Left lung (tissue), 10 donors: ENCODE data around the gene SZT2. TPM values are rescaled to one million over a fixed set of nuclear protein-coding genes. Genes with fewer than 3 reads are reported as not detected.
A peak's percentile ranks its signal among the peaks of the same experiment; 100 is the strongest.
"Not testable (repeated sequence)": the region's sequence is repeated elsewhere in the genome, so short reads cannot be mapped to it uniquely, and the experiment has no call there.

Source experiments
- ATAC-seq: fragments of 200-7000 bp; cut with Tn5 transposase; one replicate; pipeline ENCODE4 v1.9.1; 2020; ENCODE audit warnings: moderate library complexity
- DNase-seq, 4 donors: peaks; one replicate each; pipeline ENCODE4 v3.0.0-alpha.2; 2013 to 2020
- H3K27ac ChIP-seq, 2 donors: fragments of 200-600 bp; sonication (generic) in 1 of 2; one replicate each; pipeline versions ENCODE4 v1.5.0 to v1.8.0; 2020 to 2021
- H3K27me3 ChIP-seq, 2 donors: fragments of 200-600 bp; sonication (generic) in 1 of 2; one replicate each; pipeline versions ENCODE4 v1.5.0 to v1.8.0; 2020 to 2021
- H3K36me3 ChIP-seq, 2 donors: fragments of 200-600 bp; sonication (generic) in 1 of 2; one replicate each; pipeline versions ENCODE4 v1.5.0 to v1.8.0; 2020 to 2021
- H3K4me1 ChIP-seq, 2 donors: fragments of 200-600 bp; one replicate each; pipeline ENCODE4 v1.8.0; 2021
- H3K4me3 ChIP-seq, 2 donors: fragments of 200-600 bp; sonication (generic) in 1 of 2; one replicate each; pipeline versions ENCODE4 v1.5.0 to v1.8.0; 2020 to 2021; ENCODE audit warnings: mild to moderate bottlenecking in 1 of 2
- H3K9me3 ChIP-seq, 2 donors: fragments of 200-600 bp; sonication (generic) in 1 of 2; one replicate each; pipeline versions ENCODE4 v1.5.0 to v1.8.0; 2020 to 2021
- CTCF ChIP-seq, 2 donors: fragments of 200-600 bp; sonication (generic) in 1 of 2; IDR thresholded peaks; one replicate each; pipeline versions ENCODE4 v1.5.0 to v1.8.0; 2021; ENCODE audit warnings: antibody characterized with exemption in 2 of 2
- intact Hi-C, 2 donors: fragments of 100-400 bp; cut with DNase I; formaldehyde crosslinking; loops; one replicate each; pipeline versions ENCODE4 v1.11.2 to v1.14.2; 2022
- polyA plus RNA-seq, 6 donors: library from polyadenylated mRNA; unstranded; fragments of 120-200 nt; gene quantifications; one replicate each; pipeline ENCODE4 v1.2.1, GENCODE V29; 2013; ENCODE audit not compliant: insufficient read length in 6 of 6
- total RNA-seq, 2 donors: library from RNA; stranded (reverse); fragmentation: NEBNext Ultra II Directional; extraction: Animal tissue kit (Norgen Biotek cat#: 25700); gene quantifications; one replicate each; pipeline ENCODE4 v1.2.1, GENCODE V29; 2021
- donor health status: DM: no; HTN: yes; CAD: no.
- donor health status: DM: no; HTN: no; CAD: no.

The SZT2 gene
- total and polyA plus RNA-seq, 8 donors, result 25.3 to 68.0 (median 33.1) TPM

DNA sequence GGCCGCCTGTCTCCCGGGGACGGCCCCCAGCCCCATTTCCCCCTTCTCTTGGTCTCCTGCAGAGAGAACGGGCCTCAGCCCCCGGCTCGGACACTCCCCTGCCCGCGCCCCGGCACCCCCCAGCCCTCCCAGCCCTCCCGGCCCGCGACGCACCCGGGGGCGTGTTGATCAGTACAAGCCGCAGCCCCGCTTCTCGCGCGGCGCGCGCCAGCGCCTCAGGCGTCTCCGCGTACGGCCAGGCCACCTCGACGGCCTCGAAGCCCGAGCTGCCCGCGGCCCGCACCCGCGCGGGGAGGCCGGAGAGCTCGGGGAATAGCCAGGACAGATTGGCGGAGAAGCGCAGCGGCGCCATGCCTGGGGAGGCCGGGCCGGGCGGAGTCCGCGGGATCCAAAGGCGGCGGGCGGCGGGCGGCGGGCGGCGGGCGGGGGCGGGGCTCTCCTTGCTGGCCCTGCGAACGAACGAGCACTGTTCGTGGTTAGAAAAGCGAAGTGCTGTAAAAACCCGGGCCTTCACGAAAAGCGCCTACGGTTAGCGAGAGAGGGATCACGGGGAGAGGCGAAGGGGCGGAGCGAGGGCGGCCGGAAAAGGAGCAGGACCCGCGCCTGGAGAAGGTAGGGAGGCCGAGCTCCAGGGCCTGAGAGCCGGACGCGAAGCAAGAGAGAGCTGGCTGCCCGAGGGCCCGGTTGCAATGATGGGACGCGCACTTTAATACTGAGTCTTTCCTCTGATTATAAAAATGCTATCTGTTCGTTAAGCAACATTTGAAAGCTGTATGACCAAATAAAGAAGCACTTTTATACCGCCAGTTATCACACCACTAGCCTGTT lies 64.0 kb downstream of the SZT2 start, which contains the start of gene HYI:
TSS of gene HYI (minus strand) at position 490 of the 828 bp plus-strand sequence. CDS start at position 352, 138 bp downstream.
- H3K36me3 ChIP-seq, result peaks cover 0 to 37% of the 10 kb centered on the region in 2 donors
- peak within 1 kb of the TSS; percentile 48 to 54 for H3K4me3 ChIP-seq
- ATAC-seq (peak; percentile 79), DNase-seq (peak; percentile 80 to 94 (median 90))
- peak within 1 kb of the TSS; percentile 83 to 89 for H3K27ac ChIP-seq
- no peaks in the 10 kb centered on the region for H3K9me3 ChIP-seq
- TF ChIP-seq CTCF (IDR thresholded peaks at IDR 0.05), result no peak
- H3K27me3 ChIP-seq, result no peaks in the 10 kb centered on the region
- intact Hi-C loops, result no loop called here
- H3K4me1 ChIP-seq, result peaks cover 0 to 14% of the 10 kb centered on the region in 2 donors

- DNase-seq (peak; percentile 53 to 84 (median 77)), ATAC-seq (peak; percentile 89)
- peak overlapping the region; percentile 48 to 54 for H3K4me3 ChIP-seq
- no peaks in the 10 kb centered on the region for H3K27me3 ChIP-seq
- intact Hi-C loops, result no loop called here
- peaks cover 0 to 14% of the 10 kb centered on the region in 2 donors for H3K4me1 ChIP-seq
- H3K36me3 ChIP-seq, result peaks cover 0 to 29% of the 10 kb centered on the region in 2 donors
- H3K27ac ChIP-seq, result peak overlapping the region; percentile 83 to 89
- peak in 1 of 2 donors; percentile 11 for TF ChIP-seq CTCF (IDR thresholded peaks at IDR 0.05)
- H3K9me3 ChIP-seq, result no peaks in the 10 kb centered on the region
Measured at GRCh38 chr1:43454270-43455011, 64.7 kb downstream of the SZT2 start.

- ATAC-seq (peak; percentile 34), DNase-seq (peak in 1 of 4 donors; percentile 59)
- intact Hi-C loops, result no loop called here
- peak overlapping the region in 1 of 2 donors; percentile 89 for H3K27ac ChIP-seq
- H3K9me3 ChIP-seq, result no peaks in the 10 kb centered on the region
- H3K4me1 ChIP-seq, result peaks cover 0 to 14% of the 10 kb centered on the region in 2 donors
- no peak for TF ChIP-seq CTCF (IDR thresholded peaks at IDR 0.05)
- no peaks in the 10 kb centered on the region for H3K27me3 ChIP-seq
- H3K4me3 ChIP-seq, result peak overlapping the region; percentile 48 to 54
- H3K36me3 ChIP-seq, result peaks cover 0 to 20% of the 10 kb centered on the region in 2 donors
Measured at GRCh38 chr1:43455213-43455889, 65.7 kb downstream of the SZT2 start.

- ATAC-seq, H3K27ac ChIP-seq, H3K9me3 ChIP-seq, H3K4me3 ChIP-seq, H3K36me3 ChIP-seq, H3K27me3 ChIP-seq, intact Hi-C loops, DNase-seq, H3K4me1 ChIP-seq: not testable (repeated sequence)
Measured at GRCh38 chr1:43458379-43458778, 68.7 kb downstream of the SZT2 start.

- peak; percentile 46 for ATAC-seq
Measured at GRCh38 chr1:43460988-43461693, 71.4 kb downstream of the SZT2 start.

More at GRCh38 chr1:43460988-43461693, 71.4 kb downstream of the SZT2 start:
- intact Hi-C loops, result no loop called here
- H3K36me3 ChIP-seq, result no peaks in the 10 kb centered on the region
- H3K9me3 ChIP-seq, result no peaks in the 10 kb centered on the region
- H3K4me3 ChIP-seq, result no peak overlapping the region
- TF ChIP-seq CTCF (IDR thresholded peaks at IDR 0.05), result no peak
- DNase-seq, result no peak
- H3K27ac ChIP-seq, result no peak overlapping the region
- no peaks in the 10 kb centered on the region for H3K4me1 ChIP-seq
- H3K27me3 ChIP-seq, result no peaks in the 10 kb centered on the region
